ENCODE measurements around the gene TRAF3. TPM values are rescaled to one million over a fixed set of nuclear protein-coding genes. Genes with fewer than 3 reads are reported as not detected.

TRAF3 gene
- total RNA-seq, 1 donor from 2014 or later: 25.9 TPM

- no peak overlapping the region for H2AFZ ChIP-seq (ENCODE audit: low read depth, low read length)
- Mint-ChIP-seq H3K4me3 (ENCODE audit: unreplicated experiment) (no peak overlapping the region), H3K27ac (ENCODE audit: unreplicated experiment) (no peak overlapping the region), H3K36me3 (ENCODE audit: low read depth, unreplicated experiment) (peaks cover 14% of the 10 kb centered on the region), H3K9me3 (ENCODE audit: unreplicated experiment) (no peaks in the 10 kb centered on the region), H3K4me1 (ENCODE audit: low read depth, unreplicated experiment) (peaks cover 6% of the 10 kb centered on the region), H3K27me3 (ENCODE audit: low read depth, unreplicated experiment) (no peaks in the 10 kb centered on the region)
- H3K4me1 ChIP-seq (ENCODE audit: insufficient read depth, low read length): no peaks in the 10 kb centered on the region
- H3K27me3 ChIP-seq (ENCODE audit: insufficient read depth, low read length): no peaks in the 10 kb centered on the region
- peak; percentile 51 for DNase-seq (ENCODE audit: low read depth)
- H3K27ac ChIP-seq (ENCODE audit: low read depth, low read length): no peak overlapping the region
- no peaks in the 10 kb centered on the region for H3K36me3 ChIP-seq (ENCODE audit: insufficient read depth, low read length)
- H3K4me3 ChIP-seq (ENCODE audit: insufficient read depth, low read depth, low read length): no peak overlapping the region
- TF ChIP-seq, protein P1, sequence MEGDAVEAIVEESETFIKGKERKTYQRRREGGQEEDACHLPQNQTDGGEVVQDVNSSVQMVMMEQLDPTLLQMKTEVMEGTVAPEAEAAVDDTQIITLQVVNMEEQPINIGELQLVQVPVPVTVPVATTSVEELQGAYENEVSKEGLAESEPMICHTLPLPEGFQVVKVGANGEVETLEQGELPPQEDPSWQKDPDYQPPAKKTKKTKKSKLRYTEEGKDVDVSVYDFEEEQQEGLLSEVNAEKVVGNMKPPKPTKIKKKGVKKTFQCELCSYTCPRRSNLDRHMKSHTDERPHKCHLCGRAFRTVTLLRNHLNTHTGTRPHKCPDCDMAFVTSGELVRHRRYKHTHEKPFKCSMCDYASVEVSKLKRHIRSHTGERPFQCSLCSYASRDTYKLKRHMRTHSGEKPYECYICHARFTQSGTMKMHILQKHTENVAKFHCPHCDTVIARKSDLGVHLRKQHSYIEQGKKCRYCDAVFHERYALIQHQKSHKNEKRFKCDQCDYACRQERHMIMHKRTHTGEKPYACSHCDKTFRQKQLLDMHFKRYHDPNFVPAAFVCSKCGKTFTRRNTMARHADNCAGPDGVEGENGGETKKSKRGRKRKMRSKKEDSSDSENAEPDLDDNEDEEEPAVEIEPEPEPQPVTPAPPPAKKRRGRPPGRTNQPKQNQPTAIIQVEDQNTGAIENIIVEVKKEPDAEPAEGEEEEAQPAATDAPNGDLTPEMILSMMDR (IDR thresholded peaks at IDR 0.05; ENCODE audit: insufficient read depth, low read depth, low read length): no peak
- TF ChIP-seq EZH2 (IDR thresholded peaks at IDR 0.05; ENCODE audit: insufficient read depth, low read length): no peak
- H4K20me1 ChIP-seq (ENCODE audit: insufficient read depth, low read length): peaks cover 88% of the 10 kb centered on the region
- H3K79me2 ChIP-seq (ENCODE audit: insufficient read depth, low read length): peaks cover 83% of the 10 kb centered on the region
- H3K4me2 ChIP-seq (ENCODE audit: low read length): no peak overlapping the region
- no peak for FAIRE-seq
- H3K9ac ChIP-seq (ENCODE audit: low read length): no peak overlapping the region
- no peaks in the 10 kb centered on the region for H3K9me3 ChIP-seq (ENCODE audit: insufficient read depth, low read depth, low read length)
Observed at GRCh38 chr14:102817942-102818940, 41.0 kb downstream of the TRAF3 start.

GRCh38 chr14:102819176-102819628, 42.0 kb downstream of the TRAF3 start:
- Histone ChIP-seq H3K4me1 (ENCODE audit: insufficient read depth, low read length) (no peaks in the 10 kb centered on the region), H4K20me1 (ENCODE audit: insufficient read depth, low read length) (peaks cover 89% of the 10 kb centered on the region), H3K27ac (ENCODE audit: low read depth, low read length) (no peak overlapping the region), H3K4me2 (ENCODE audit: low read length) (no peak overlapping the region), H3K9ac (ENCODE audit: low read length) (no peak overlapping the region), H2AFZ (ENCODE audit: low read depth, low read length) (no peak overlapping the region), H3K36me3 (ENCODE audit: insufficient read depth, low read length) (no peaks in the 10 kb centered on the region), H3K9me3 (ENCODE audit: insufficient read depth, low read depth, low read length) (no peaks in the 10 kb centered on the region), H3K4me3 (ENCODE audit: insufficient read depth, low read depth, low read length) (no peak overlapping the region), H3K27me3 (ENCODE audit: insufficient read depth, low read length) (no peaks in the 10 kb centered on the region), H3K79me2 (ENCODE audit: insufficient read depth, low read length) (peaks cover 84% of the 10 kb centered on the region)
- H3K4me1 Mint-ChIP-seq (ENCODE audit: low read depth, unreplicated experiment): peaks cover 6% of the 10 kb centered on the region
- no peak for FAIRE-seq
- H3K9me3 Mint-ChIP-seq (ENCODE audit: unreplicated experiment): no peaks in the 10 kb centered on the region
- DNase-seq (ENCODE audit: low read depth): no peak
- no peak overlapping the region for H3K4me3 Mint-ChIP-seq (ENCODE audit: unreplicated experiment)
- H3K36me3 Mint-ChIP-seq (ENCODE audit: low read depth, unreplicated experiment): peaks cover 10% of the 10 kb centered on the region
- no peak for TF ChIP-seq EZH2 (IDR thresholded peaks at IDR 0.05; ENCODE audit: insufficient read depth, low read length)
- TF ChIP-seq, protein P1 (IDR thresholded peaks at IDR 0.05; ENCODE audit: insufficient read depth, low read depth, low read length): no peak
- H3K27me3 Mint-ChIP-seq (ENCODE audit: low read depth, unreplicated experiment): no peaks in the 10 kb centered on the region
- peak overlapping the region; percentile 78 for H3K27ac Mint-ChIP-seq (ENCODE audit: unreplicated experiment)

Data from astrocyte (in vitro differentiated cells and primary cell).